Activated CD4-positive, alpha-beta T cell treated with anti-CD3 and anti-CD28 coated beads, Interleukin-2, amount 50 U/mL, for 48 hours (primary cell): ENCODE measurements around the gene DAZAP1.
A peak's percentile ranks its signal among the peaks of the same experiment; 100 is the strongest.

Source experiments
- DNase-seq, 2 experiments: peaks; one replicate each; pipeline ENCODE4 v3.0.0-alpha.2; 2020

The DAZAP1 gene

DNA sequence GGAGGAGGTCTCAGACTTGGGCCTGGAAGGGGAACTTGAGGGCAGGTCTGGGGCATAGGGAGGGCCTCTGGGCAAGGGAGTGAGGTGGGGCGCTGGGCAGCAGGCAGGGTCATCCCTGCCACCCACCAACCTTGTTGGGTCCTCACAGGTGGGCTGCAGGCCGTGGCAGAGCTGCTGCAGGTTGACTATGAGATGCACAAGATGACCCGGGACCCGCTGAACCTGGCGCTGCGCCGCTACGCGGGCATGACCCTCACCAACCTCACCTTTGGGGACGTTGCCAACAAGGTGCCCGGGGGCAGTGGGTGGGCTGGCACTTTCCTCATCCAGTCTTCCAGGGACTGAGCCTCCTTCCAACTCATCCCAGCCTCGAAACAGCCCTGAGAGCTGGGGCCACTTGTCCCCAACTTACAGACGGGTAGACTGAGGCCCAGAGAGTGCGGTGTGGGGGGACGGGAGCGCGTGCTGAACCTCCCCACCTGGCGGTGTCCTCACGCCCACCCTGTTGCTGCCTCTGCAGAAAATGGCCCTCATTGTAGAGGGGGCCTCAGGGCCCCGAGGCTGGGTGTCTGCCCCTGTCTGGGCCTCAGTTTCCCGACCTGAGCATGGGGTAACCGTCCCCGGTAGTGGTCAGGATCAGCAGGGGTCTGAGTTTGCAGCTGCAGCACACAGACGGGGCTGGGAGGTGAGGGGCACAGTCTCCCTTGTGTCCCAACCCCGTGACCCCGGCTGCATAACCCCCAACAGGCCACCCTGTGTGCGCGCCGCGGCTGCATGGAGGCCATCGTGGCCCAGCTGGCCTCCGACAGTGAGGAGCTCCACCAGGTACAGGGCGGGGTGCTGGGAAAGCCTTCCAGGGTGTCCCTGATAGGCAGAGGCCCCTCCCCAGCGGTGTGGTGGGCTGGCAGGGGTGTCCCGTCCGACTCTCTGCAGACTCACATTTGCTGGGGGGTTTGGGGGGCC lies 52.9 kb downstream of the DAZAP1 start:
- no peak for DNase-seq

DNA sequence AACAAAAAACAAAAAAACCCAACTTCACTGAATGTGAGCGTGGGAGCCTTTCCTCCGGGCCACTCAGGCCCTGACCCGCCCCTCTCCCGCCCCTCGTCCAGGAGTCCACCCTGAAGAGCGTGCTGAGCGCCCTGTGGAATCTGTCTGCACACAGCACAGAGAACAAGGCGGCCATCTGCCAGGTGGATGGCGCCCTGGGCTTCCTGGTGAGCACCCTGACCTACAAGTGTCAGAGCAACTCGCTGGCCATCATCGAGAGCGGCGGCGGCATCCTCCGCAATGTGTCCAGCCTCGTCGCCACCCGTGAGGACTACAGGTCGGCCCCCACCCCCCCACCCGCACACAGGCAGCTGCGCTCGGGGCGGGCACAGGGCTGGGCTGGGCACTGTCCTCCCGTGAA lies 54.5 kb downstream of the DAZAP1 start:
- no peak for DNase-seq

DNA sequence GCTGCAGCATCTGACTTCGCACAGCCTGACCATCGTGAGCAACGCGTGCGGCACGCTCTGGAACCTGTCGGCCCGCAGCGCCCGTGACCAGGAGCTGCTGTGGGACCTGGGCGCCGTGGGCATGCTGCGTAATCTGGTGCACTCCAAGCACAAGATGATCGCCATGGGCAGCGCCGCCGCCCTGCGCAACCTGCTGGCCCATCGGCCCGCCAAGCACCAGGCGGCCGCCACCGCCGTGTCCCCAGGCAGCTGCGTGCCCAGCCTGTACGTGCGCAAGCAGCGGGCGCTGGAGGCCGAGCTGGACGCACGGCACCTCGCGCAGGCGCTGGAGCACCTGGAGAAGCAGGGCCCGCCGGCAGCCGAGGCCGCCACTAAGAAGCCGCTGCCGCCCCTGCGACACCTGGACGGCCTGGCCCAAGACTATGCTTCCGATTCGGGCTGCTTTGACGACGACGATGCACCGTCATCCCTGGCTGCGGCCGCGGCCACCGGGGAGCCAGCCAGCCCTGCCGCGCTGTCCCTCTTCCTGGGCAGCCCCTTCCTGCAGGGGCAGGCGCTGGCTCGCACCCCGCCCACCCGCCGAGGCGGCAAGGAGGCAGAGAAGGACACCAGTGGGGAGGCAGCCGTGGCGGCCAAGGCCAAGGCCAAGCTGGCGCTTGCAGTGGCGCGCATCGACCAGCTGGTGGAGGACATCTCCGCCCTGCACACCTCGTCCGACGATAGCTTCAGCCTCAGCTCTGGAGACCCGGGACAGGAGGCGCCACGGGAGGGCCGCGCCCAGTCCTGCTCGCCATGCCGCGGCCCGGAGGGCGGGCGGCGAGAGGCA lies 58.0 kb downstream of the DAZAP1 start:
- DNase-seq, result peak; percentile 52 to 63

DNA sequence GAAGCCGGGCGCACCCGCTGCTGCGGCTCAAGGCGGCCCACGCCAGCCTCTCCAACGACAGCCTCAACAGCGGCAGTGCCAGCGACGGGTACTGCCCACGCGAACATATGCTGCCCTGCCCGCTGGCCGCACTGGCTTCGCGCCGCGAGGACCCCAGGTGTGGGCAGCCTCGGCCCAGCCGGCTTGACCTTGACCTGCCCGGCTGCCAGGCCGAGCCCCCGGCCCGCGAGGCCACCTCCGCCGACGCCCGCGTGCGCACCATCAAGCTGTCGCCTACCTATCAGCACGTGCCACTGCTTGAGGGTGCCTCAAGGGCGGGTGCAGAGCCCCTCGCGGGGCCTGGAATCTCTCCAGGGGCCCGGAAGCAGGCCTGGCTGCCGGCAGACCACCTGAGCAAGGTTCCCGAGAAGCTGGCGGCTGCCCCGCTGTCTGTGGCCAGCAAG lies 58.7 kb downstream of the DAZAP1 start:
- no peak for DNase-seq

DNA sequence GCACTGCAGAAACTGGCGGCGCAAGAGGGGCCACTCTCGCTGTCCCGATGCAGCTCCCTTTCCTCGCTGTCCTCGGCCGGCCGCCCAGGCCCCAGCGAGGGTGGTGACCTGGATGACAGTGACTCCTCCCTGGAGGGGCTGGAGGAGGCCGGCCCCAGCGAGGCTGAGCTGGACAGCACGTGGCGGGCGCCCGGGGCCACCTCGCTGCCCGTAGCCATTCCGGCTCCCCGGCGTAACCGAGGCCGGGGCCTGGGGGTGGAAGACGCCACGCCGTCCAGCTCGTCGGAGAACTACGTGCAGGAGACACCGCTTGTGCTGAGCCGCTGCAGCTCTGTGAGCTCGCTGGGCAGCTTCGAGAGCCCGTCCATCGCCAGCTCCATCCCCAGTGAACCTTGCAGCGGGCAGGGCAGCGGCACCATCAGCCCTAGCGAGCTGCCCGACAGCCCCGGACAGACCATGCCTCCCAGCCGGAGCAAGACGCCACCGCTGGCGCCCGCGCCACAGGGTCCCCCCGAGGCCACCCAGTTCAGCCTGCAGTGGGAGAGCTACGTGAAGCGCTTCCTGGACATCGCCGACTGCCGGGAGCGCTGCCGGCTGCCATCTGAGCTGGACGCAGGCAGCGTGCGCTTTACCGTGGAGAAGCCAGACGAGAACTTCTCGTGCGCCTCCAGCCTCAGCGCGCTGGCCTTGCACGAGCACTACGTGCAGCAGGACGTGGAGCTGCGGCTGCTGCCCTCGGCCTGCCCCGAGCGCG lies 59.3 kb downstream of the DAZAP1 start:
- no peak for DNase-seq

DNA sequence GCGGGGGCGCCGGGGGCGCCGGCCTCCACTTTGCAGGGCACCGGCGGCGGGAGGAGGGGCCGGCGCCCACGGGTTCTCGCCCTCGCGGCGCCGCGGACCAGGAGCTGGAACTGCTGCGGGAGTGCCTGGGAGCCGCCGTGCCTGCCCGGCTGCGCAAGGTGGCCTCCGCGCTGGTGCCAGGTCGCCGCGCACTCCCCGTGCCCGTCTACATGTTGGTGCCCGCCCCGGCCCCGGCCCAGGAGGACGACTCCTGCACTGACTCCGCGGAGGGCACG lies 59.8 kb downstream of the DAZAP1 start:
- no peak for DNase-seq

DNA sequence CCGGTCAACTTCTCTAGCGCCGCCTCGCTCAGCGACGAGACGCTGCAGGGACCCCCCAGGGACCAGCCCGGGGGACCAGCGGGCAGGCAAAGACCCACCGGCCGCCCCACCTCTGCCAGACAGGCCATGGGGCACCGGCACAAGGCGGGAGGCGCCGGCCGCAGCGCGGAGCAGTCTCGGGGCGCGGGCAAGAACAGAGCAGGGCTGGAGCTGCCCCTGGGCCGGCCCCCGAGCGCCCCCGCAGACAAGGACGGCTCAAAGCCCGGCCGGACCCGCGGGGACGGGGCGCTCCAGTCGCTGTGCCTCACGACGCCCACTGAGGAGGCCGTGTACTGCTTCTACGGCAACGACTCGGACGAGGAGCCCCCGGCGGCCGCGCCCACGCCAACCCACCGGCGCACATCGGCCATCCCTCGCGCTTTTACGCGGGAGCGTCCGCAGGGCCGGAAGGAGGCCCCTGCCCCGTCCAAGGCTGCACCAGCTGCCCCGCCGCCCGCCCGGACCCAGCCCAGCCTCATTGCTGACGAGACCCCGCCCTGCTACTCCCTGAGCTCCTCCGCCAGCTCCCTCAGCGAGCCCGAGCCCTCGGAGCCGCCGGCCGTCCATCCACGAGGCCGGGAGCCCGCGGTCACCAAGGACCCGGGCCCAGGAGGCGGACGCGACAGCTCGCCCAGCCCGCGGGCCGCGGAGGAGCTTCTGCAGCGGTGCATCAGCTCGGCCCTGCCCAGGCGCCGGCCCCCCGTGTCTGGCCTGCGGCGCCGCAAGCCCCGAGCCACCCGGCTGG lies 60.3 kb downstream of the DAZAP1 start:
- DNase-seq, result no peak

DNA sequence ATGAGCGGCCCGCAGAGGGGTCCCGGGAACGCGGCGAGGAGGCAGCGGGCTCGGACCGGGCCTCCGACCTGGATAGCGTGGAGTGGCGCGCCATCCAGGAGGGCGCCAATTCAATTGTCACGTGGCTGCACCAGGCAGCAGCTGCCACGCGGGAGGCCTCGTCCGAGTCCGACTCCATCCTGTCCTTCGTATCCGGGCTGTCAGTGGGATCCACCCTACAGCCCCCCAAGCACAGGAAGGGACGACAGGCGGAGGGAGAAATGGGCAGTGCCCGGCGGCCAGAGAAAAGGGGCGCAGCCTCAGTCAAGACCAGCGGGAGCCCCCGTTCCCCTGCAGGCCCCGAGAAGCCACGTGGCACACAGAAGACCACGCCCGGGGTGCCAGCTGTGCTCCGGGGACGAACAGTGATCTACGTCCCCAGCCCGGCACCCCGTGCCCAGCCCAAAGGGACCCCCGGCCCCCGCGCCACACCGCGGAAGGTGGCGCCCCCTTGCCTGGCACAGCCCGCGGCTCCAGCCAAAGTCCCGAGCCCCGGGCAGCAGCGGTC lies 61.0 kb downstream of the DAZAP1 start:
- no peak for DNase-seq

DNA sequence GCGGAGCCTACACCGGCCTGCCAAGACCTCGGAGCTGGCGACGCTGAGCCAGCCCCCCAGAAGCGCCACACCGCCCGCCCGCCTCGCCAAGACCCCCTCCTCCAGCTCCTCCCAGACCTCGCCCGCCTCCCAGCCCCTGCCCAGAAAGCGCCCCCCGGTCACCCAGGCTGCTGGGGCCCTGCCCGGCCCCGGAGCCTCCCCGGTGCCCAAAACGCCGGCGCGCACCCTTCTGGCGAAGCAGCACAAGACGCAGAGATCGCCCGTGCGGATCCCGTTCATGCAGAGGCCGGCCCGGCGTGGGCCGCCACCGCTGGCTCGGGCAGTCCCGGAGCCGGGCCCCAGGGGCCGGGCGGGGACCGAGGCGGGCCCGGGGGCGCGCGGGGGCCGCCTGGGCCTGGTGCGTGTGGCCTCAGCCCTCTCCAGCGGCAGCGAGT lies 61.5 kb downstream of the DAZAP1 start:
- DNase-seq, result peak; percentile 57 to 65

DNA sequence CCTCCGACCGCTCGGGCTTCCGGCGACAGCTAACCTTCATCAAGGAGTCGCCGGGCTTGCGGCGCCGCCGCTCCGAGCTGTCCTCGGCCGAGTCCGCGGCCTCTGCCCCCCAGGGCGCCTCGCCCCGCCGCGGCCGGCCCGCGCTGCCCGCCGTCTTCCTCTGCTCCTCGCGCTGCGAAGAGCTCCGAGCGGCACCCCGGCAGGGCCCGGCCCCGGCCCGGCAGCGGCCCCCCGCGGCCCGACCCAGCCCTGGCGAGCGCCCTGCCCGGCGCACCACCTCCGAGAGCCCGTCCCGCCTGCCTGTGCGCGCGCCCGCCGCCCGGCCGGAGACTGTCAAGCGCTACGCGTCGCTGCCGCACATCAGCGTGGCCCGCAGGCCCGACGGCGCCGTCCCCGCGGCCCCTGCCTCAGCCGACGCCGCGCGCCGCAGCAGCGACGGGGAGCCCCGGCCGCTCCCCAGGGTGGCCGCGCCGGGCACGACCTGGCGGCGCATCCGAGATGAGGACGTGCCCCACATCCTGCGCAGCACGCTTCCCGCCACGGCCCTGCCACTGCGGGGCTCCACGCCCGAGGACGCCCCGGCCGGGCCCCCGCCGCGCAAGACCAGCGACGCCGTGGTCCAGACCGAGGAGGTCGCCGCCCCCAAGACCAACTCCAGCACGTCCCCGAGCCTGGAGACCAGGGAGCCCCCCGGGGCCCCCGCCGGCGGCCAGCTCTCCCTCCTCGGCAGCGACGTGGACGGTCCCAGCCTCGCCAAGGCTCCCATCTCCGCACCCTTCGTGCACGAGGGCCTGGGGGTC lies 62.1 kb downstream of the DAZAP1 start:
- no peak for DNase-seq

DNA sequence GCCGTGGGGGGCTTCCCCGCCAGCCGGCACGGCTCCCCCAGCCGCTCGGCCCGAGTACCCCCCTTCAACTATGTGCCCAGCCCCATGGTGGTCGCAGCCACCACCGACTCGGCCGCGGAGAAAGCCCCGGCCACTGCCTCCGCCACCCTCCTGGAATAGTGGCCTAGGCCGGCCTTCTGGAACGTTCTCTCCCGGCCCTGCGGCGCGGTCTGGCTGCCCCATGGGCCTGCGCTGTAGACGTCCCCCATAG lies 62.6 kb downstream of the DAZAP1 start:
- DNase-seq, result no peak

DNA sequence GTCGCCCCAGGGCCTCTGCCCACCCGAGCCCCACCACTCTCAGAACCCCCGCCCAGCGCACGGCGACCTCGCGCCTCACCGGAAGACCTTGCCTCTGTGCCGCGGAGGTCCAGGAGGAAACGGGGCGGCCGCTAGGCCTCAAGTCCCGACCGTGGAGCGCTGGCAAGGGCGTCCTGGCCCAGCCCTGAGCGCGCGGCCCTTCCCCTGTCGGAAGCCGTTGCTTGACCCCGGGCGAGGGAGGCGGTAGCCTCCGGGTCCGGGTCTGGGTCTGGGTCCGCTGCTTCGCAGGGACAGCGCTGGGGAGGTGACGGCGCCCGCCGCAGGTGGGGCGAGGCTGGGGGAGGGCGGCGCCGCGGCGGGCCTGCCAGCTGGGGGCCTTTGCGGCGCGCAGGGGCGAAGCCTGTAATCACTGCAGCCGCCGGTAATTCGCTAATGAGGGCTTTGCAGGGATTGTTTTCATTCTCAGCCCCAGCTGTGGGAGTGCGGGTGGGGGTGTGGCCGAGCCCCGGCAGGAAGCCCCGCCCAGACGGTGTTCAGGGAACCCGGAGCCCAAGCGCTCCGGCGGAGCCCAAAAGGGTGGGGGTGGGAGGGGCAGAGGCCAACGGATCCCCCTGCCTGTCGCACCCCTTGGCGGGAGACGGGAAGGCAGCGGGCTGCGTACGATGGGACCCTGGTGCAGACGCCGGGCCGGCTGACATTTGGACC lies 63.1 kb downstream of the DAZAP1 start:
- peak; percentile 76 to 82 for DNase-seq

DNA sequence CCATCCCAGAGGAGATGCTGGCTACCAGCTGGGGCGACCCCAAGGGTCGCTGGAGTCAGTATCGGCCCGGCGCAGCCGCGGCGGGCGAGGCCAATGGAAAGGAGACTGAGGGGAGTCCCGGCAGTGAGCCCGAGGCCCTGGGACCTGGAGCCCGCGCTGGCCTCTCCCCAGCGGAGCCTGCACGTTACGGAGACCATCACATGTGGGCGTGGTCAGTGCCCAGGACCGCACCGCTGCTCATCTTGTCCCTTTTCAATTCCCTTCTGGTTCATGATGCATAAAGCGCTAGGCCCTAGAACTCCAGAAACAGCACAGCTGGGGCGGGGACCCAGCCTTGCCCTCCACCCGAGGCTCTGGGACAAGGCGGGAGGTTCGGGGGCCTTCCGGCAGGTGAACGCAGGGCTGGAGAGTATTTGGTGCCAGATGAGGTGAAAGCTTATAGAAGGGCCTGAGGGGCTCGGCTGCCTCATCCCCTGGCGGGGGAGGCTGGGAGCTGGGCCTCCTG lies 63.7 kb downstream of the DAZAP1 start:
- peak in 1 of 2 experiments; percentile 54 for DNase-seq

DNA sequence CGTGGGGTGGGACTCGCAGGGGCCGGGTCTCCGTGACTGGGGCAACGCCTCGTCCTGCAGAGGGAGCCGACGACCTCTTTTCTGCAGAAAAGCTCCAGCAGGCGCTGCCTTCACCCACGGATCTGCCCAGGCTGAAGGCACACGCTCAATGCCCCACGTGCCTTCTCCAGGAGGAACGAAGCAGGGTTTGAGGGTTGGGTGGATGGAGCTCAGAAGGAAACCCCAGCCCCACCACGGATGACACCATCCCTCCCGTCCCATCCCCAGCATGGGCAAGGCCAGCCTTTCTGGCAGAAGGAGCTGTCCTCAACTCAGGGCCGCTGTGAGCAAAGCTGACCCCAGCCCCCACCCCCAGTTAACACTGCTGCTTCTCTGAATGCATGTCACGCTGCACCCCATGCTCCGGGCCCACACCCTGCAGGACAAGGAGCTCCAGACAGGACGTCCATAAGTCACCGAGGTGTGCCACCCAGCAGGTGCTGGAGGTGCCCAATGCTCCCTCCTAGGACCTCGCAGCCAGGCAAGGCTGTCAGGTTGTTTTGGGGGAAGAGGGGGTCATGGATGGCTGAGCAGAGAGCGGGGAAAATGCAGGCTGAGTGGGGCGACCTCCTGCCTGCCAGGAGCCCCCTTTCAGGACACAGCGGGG lies 64.3 kb downstream of the DAZAP1 start:
- DNase-seq, result no peak

DNA sequence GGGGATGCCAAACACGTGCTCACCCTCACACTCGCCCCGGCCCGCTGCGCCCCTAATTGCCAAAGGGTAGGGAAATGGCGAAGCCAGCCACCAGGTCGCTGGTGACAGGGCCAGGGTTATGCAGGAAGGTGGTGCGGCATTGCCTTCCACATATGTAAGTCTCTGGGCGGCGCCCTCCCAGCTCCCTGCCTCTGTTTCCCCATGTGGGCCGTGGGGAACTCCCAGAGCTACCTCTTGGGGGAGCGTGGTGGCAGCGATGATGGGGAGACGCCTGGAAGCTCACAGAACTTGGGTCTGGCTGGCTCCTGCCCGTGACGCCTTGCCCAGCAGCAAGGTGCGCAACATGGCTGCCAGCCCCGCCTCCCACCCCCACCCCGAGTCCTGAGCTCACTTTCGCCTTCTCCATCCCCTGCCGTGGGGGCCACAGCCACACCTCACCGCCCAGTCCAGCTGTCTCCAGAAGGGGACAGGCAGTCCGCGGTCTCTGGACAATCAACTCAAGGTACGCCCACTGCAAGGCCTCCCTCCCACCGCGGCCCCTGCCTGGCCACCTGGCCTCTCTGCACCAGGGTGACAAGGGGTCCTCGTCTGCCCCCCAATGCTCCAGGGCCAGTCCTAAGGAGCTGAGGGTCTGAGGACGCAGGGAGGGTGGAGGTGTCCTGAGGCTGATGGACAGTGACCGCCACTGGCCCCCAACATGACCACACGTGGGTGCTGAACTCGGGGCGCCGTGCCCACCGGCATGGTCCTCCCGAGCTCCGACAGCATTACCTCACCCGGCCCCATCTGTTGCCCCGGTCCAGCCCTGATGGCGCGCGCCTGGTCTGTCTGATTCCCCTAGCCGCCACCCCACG lies 65.1 kb downstream of the DAZAP1 start:
- DNase-seq, result no peak

DNA sequence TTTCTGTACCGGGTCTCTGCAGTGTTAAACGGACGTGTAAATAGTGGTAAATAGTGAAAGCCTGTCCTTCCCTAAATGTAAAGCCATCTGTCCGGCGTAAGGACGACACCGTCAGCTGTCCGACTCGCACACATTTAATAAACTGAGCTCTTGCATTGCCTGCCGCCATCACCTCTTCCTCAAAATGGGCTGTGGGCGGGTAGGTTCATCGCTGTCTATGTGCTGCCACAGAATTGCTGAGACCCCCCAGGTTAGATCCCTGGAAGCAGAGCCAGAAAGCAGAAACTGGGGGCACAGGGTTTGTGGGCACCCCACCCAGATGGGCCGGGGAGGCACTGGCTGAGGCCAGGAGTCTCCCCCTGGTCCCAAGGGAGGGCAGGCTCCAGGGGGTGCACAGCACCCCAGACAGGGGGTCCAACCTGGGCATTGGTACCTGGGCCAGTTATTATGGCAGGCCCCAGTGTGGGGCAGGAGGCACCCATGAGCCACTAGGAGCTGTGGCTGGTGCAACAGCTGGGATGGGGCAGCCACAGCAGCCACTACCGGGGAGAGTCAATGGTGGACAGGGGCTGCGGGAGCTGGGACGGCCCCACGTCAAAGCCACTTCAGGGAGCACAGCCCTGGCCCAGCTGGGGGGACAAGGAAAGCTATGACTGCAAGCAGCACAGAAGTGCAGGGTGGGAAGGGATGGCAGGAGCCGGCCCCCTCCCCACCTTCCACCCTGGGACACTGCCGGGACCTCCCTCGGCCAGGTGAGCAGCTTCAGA lies 65.9 kb downstream of the DAZAP1 start:
- no peak for DNase-seq

DNA sequence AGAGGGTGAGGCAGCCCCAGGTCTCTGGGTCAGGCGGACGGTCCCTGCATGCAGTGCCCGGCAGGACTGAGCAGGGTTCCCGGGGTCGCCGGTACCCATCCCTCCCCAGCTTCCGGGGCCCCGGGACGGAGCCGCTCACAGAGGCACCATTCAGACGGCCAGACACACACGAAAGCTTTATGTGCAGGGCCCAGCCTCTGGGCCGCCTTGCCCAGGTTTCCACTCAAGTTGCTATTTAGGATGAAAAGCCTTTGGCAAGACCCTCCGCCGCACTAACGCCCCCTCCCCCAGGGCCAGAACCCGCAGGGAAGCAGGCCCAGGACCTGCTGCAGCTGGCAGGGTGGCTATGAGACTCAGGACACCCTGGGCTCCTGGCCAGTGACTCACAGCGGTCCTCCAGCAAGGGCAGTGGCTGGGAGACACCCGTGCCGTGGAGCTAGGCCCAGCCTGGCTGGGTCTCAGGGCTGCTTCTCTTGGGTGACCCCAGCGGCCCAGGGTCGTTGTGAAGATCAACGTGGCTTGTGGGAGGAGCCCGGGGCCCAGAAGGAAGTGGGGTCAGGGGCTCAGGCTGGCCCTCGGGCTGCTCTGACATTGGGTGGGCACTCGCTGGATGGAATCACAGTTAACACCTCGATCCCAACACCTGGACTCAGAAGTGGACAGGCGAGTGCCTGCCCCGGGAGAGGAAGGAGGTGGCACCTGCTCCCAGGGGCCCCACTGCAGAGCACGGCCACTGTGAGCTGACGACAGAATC lies 66.8 kb downstream of the DAZAP1 start:
- no peak for DNase-seq
